ENCODE data around the gene USP9X. TPM values are rescaled to one million over a fixed set of nuclear protein-coding genes. Genes with fewer than 3 reads are reported as not detected.

USP9X gene
- total RNA-seq, 2 experiments from 2014 or later = 60.0 to 63.4 TPM

DNA sequence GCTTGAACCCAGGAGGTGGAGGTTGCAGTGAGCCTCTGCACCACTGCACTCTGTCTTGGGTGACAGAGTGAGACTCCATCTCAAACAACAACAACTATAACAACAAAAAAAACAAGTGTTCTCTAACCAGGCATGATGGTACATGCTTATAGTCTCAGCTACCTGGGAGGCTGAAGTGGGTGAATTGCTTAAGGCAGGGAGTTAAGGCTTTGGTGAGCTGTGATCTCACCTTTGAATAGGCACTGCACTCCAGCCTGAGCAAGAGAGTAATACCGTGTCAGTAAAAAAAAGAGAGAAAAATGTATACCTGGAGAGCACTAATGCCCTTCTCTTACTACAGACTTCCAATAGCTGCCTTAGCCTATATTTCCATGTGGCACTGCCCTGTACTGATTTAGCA, 18.9 kb upstream of the USP9X start:
- Mint-ChIP-seq H3K27ac (no peak overlapping the region), H3K4me3 (no peak overlapping the region), H3K9me3 (no peaks in the 10 kb centered on the region), H3K27me3 (ENCODE audit: low read depth) (no peaks in the 10 kb centered on the region), H3K36me3 (ENCODE audit: low read depth) (no peaks in the 10 kb centered on the region), H3K4me1 (ENCODE audit: low read depth) (no peaks in the 10 kb centered on the region)
- intact Hi-C loops (cut with micrococcal nuclease) = no loop called here
- CTCF ChIA-PET = no interaction called here
- no peak for DNase-seq

DNA sequence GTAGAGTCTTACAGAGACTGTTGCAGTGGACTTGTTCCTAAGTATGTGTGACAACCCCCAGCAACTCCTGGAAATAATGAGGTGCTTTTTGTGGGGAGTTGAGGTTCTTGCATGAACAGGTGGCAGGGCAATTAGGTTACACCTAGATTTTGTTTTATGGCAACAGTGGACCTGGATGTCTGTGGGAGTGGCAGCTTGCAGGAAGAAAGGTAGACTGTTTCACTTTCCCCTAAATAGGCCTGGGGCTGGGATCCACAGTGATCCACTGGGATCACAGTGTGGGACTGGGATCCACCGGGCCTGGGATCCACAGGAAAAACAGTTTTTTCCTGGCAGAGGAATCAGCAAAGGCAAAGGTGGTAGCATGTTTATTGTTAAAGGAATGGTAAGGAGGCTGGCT, 18.3 kb upstream of the USP9X start:
- no peaks in the 10 kb centered on the region for H3K27me3 Mint-ChIP-seq (ENCODE audit: low read depth)
- DNase-seq = no peak
- H3K36me3 Mint-ChIP-seq (ENCODE audit: low read depth) = no peaks in the 10 kb centered on the region
- H3K27ac Mint-ChIP-seq = no peak overlapping the region
- no peak overlapping the region for H3K4me3 Mint-ChIP-seq
- intact Hi-C loops (cut with micrococcal nuclease) = no loop called here
- CTCF ChIA-PET = no interaction called here
- H3K4me1 Mint-ChIP-seq (ENCODE audit: low read depth) = no peaks in the 10 kb centered on the region
- H3K9me3 Mint-ChIP-seq = no peaks in the 10 kb centered on the region

DNA sequence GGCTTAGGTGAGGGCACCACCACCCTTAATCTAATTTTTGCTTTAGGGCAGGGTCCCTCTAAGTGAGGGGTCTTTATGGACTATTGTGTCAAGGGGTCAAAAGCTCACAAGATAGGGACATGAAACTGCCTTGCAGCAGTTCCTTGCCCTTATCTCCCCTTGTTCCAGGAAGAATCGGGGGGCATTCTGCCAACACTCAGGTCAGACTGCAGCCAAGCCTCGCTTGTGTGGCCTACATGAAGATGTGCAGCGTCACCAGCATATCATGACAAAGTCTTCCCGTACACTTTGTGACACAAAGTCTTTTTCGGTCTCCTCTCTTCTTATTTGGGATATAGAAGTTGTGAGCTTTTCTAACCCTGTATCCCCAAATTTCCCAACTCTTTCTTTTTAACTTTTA, 17.5 kb upstream of the USP9X start:
- H3K4me1 Mint-ChIP-seq (ENCODE audit: low read depth) = no peaks in the 10 kb centered on the region
- CTCF ChIA-PET = no interaction called here
- H3K9me3 Mint-ChIP-seq = no peaks in the 10 kb centered on the region
- no peaks in the 10 kb centered on the region for H3K27me3 Mint-ChIP-seq (ENCODE audit: low read depth)
- intact Hi-C loops (cut with micrococcal nuclease) = no loop called here
- no peak overlapping the region for H3K27ac Mint-ChIP-seq
- no peak for DNase-seq
- no peak overlapping the region for H3K4me3 Mint-ChIP-seq
- no peaks in the 10 kb centered on the region for H3K36me3 Mint-ChIP-seq (ENCODE audit: low read depth)

DNA sequence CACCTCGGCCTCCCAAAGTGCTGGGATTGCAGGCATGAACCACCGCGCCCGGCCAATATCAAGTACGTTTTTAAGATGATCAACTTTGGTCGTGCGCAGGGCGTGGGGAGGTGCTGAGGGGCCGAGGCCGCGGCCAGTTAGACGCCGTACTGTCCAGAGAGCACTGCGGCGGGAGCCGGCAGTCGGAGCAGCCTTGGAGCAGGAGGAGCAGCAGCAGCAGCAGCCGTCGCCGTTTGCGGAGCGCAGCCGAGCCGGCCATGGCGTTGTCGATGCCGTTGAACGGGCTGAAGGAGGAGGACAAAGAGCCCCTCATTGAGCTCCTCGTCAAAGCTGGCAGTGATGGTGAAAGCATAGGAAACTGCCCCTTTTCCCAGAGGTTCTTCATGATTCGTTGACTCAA, 8.5 kb upstream of the USP9X start:
- intact Hi-C loops (cut with micrococcal nuclease) = no loop called here
- H3K4me1 Mint-ChIP-seq (ENCODE audit: low read depth) = peaks cover 4% of the 10 kb centered on the region
- H3K4me3 Mint-ChIP-seq = no peak overlapping the region
- CTCF ChIA-PET = no interaction called here
- no peak overlapping the region for H3K27ac Mint-ChIP-seq
- H3K9me3 Mint-ChIP-seq = no peaks in the 10 kb centered on the region
- no peaks in the 10 kb centered on the region for H3K36me3 Mint-ChIP-seq (ENCODE audit: low read depth)
- no peaks in the 10 kb centered on the region for H3K27me3 Mint-ChIP-seq (ENCODE audit: low read depth)
- no peak for DNase-seq

DNA sequence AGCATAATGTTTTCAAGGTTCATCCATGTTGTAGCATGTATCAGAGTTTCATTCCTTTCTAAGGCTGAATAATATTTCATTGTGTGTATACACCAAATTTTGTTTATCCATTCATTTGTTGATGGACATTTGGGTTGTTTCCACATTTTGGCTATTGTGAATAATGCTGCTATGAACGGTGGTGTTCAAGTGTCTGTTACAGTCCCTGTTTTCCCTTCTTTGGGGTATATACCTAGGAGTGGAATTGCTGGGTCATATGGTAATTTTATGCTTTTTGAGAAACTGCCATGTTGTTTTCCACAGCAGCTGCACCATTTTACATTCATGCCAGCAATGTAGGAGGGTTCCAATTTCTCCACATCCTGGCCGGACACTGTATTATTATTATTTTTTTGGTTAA, 3.4 kb upstream of the USP9X start:
- DNase-seq = no peak
- H3K36me3 Mint-ChIP-seq (ENCODE audit: low read depth) = peaks cover 3% of the 10 kb centered on the region
- no peaks in the 10 kb centered on the region for H3K9me3 Mint-ChIP-seq
- CTCF ChIA-PET = no interaction called here
- no peaks in the 10 kb centered on the region for H3K27me3 Mint-ChIP-seq (ENCODE audit: low read depth)
- peaks cover 8% of the 10 kb centered on the region for H3K4me1 Mint-ChIP-seq (ENCODE audit: low read depth)
- intact Hi-C loops (cut with micrococcal nuclease) = loop anchor here (10.0 kb wide), 2 partner anchors 843 to 907 kb away; partner anchors contain the start of gene CASK
- H3K4me3 Mint-ChIP-seq = no peak overlapping the region
- H3K27ac Mint-ChIP-seq = no peak overlapping the region

DNA sequence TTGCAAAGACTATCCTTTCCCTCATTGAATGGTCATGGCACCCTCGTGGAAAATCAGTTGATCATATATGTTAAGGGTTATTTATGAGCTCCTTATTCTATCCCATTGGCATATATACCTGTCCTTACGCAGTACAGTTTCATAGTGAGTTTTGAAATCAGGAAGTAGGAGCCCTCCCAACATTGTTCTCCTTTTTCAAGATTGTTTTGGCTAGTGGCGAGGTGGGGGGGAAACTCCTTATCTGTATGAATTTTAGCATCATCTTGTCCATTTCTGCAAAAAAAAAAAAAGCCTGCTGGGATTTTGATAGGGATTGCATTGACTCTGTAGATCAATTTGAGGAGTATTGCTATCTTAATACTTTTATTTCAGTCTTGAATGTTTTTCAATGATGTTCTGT, 2.5 kb upstream of the USP9X start:
- Mint-ChIP-seq H3K4me3 (no peak overlapping the region), H3K9me3 (no peaks in the 10 kb centered on the region), H3K27me3 (ENCODE audit: low read depth) (no peaks in the 10 kb centered on the region), H3K27ac (no peak overlapping the region), H3K36me3 (ENCODE audit: low read depth) (peaks cover 4% of the 10 kb centered on the region), H3K4me1 (ENCODE audit: low read depth) (peaks cover 10% of the 10 kb centered on the region)
- DNase-seq = no peak
- intact Hi-C loops (cut with micrococcal nuclease) = loop anchor here (10.0 kb wide), 2 partner anchors 842 to 908 kb away; partner anchors contain the start of gene CASK
- CTCF ChIA-PET = no interaction called here

DNA sequence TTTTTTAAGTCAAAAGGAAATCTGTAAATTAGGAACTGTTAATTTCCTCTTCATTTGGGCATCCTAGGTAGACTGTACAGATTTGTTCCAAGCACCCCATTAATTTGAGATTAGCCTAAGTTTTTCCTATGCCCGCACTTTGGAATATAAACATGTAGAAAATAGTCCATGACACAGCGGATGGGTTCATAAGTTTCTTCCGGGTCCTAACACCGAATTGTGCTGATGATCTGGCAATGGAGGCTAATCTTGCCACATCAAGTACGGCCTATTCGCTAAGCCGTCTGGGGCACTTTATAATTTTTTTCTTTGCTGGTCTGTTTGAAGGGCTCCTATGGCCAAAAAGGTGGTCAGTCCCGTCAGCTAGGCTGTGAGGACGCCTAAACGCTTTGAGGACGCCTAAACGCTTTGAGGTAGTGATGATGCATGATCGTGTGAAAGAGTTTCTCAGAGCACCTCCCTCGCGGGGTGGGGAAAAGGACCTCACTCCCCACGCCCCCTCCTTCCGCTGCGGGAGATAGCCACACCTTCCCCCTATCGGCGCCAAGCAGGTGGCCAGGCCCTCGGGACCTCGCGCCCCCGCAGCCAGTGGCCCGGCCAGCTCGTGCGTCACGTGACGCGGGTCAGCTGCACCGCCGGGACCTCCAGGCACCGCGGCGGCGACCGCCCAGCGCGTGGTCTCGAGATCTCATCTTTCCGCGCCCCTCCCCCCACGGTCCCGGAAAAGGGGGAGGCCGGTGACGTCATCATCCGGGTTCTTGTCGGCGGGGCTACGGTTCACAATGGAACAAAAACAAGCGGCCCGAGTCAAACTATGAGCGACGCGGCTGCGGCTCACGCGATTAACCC, 977 bp upstream of the USP9X start:
- intact Hi-C loops (cut with micrococcal nuclease) = loop anchor here (1.0 to 10.0 kb wide), 9 partner anchors 33 to 909 kb away; partner anchors contain the start of genes CASK and CXorf38
- peak; percentile 96 for DNase-seq
- peak overlapping the region; percentile 100 for H3K27ac Mint-ChIP-seq
- CTCF ChIA-PET = interaction anchor here (1.2 kb wide), 1 partner anchor 33 kb away, joined by 3 read pairs; no protein-coding TSS in a partner anchor
- no peaks in the 10 kb centered on the region for H3K9me3 Mint-ChIP-seq
- H3K27me3 Mint-ChIP-seq (ENCODE audit: low read depth) = no peaks in the 10 kb centered on the region
- H3K36me3 Mint-ChIP-seq (ENCODE audit: low read depth) = peaks cover 10% of the 10 kb centered on the region
- H3K4me1 Mint-ChIP-seq (ENCODE audit: low read depth) = peaks cover 22% of the 10 kb centered on the region
- peak overlapping the region; percentile 89 for H3K4me3 Mint-ChIP-seq

DNA sequence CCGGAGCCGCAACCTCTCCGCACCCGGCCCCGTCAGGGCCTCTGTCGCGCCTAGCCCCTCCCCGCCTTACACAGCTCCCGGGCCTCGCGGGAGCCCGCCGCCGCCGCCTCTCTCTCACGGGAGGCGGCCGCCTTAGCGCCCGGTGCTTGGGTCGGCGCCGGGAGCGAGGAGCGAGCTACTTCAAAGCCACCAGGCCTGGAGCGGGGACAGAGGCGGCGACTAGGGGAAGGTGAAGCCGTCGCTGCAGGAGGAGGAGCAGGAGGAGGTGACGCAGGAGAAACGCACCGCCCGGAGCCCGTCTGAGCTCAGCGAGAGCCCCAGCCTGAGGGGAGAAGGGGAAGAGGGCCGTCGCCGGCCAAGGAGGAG, 250 bp downstream of the USP9X start:
- peak; percentile 61 for DNase-seq
- Mint-ChIP-seq H3K4me1 (ENCODE audit: low read depth) (peaks cover 27% of the 10 kb centered on the region), H3K4me3 (peak overlapping the region; percentile 89), H3K36me3 (ENCODE audit: low read depth) (peaks cover 10% of the 10 kb centered on the region), H3K27ac (peak overlapping the region; percentile 100), H3K27me3 (ENCODE audit: low read depth) (no peaks in the 10 kb centered on the region), H3K9me3 (no peaks in the 10 kb centered on the region)
- CTCF ChIA-PET = interaction anchor here (1.2 kb wide), 1 partner anchor 31 kb away, joined by 3 read pairs; no protein-coding TSS in a partner anchor
- intact Hi-C loops (cut with micrococcal nuclease) = loop anchor here (1.0 to 10.0 kb wide), 7 partner anchors 31 to 911 kb away; partner anchors contain the start of genes ATP6AP2, CASK and MED14

DNA sequence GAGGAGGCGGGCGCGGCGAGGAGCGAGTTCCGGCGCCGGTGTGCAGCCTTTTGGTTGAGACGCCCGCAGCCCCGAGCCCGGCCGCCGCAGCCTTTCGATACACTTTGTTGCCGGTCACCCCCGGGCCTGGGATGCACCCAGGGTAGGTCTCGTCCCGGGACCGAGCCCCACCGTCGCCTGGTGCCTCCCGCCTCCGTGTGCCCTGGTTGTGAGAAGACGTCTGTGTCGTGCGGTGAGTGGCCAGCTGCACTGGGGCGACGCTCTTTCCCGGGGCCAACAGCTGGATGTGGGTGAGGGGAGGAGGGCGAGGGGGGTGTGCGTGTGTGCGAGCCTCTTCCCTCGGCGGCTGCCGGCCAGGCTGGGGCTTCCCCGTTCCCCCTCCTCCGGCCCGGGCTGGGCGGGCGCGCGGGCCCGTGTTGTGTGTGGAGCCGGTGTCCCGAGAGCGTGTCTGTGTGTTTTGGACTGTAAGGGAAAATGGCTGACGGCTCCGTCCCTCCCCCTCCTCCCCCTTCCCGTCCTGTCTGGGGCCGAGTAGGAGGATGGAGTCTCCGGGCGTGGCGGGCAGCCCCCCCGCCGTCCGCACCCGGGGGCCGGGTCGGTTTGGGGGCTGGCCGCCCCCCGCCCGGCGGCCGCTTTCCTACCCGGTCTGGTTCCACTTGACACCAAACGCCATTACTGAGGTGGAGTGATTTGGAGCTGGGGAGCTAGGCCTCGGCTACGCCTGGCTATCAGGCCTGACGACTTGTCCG, 807 bp downstream of the USP9X start:
- H3K36me3 Mint-ChIP-seq (ENCODE audit: low read depth) = peaks cover 10% of the 10 kb centered on the region
- peaks cover 30% of the 10 kb centered on the region for H3K4me1 Mint-ChIP-seq (ENCODE audit: low read depth)
- intact Hi-C loops (cut with micrococcal nuclease) = loop anchor here (1.0 to 10.0 kb wide), 7 partner anchors 31 to 911 kb away; partner anchors contain the start of genes ATP6AP2, CASK and MED14
- DNase-seq = peak; percentile 49
- H3K9me3 Mint-ChIP-seq = no peaks in the 10 kb centered on the region
- H3K4me3 Mint-ChIP-seq = peak overlapping the region; percentile 89
- CTCF ChIA-PET = no interaction called here
- H3K27me3 Mint-ChIP-seq (ENCODE audit: low read depth) = no peaks in the 10 kb centered on the region
- peak overlapping the region; percentile 100 for H3K27ac Mint-ChIP-seq

DNA sequence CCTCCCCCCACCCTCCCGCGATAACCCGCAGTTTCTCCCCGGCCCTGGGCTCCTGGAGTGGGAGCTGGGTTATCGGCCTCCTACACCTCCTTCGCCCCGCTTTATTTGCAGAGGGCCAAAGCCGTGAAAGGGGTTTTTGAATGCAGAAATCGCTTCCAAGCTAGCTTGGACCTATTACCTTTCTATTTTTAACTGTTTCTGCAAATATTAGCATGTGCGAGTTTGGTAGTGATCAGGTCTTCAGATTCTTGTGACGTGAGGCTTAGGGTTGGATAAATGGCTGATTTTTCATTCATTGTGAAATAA, 1.3 kb downstream of the USP9X start:
- intact Hi-C loops (cut with micrococcal nuclease) = loop anchor here (10.0 kb wide), 2 partner anchors 838 to 912 kb away; partner anchors contain the start of gene CASK
- H3K4me3 Mint-ChIP-seq = peak overlapping the region; percentile 89
- peaks cover 35% of the 10 kb centered on the region for H3K4me1 Mint-ChIP-seq (ENCODE audit: low read depth)
- peak; percentile 52 for DNase-seq
- H3K36me3 Mint-ChIP-seq (ENCODE audit: low read depth) = peaks cover 10% of the 10 kb centered on the region
- no peaks in the 10 kb centered on the region for H3K9me3 Mint-ChIP-seq
- peak overlapping the region; percentile 86 for H3K27ac Mint-ChIP-seq
- CTCF ChIA-PET = no interaction called here
- no peaks in the 10 kb centered on the region for H3K27me3 Mint-ChIP-seq (ENCODE audit: low read depth)

DNA sequence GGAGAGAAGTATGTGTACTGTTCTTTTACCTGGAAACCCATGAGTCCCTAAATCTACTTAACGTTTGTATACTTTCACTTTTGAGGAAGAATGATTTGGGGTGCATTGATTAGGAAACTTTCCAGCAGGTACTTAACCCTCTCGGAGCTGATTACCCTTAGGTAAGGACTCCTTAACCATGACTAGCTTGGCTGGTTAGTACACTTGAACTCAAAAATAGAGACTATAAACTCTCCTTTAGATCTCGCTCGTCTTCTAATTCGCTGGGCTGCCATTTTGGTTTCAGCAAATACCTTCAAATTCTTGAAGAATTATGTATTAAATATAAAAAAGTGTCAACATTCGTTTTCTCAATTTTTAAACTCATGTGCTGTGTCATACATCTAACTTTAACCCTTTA, 2.0 kb downstream of the USP9X start:
- H3K4me3 Mint-ChIP-seq = peak overlapping the region; percentile 89

DNA sequence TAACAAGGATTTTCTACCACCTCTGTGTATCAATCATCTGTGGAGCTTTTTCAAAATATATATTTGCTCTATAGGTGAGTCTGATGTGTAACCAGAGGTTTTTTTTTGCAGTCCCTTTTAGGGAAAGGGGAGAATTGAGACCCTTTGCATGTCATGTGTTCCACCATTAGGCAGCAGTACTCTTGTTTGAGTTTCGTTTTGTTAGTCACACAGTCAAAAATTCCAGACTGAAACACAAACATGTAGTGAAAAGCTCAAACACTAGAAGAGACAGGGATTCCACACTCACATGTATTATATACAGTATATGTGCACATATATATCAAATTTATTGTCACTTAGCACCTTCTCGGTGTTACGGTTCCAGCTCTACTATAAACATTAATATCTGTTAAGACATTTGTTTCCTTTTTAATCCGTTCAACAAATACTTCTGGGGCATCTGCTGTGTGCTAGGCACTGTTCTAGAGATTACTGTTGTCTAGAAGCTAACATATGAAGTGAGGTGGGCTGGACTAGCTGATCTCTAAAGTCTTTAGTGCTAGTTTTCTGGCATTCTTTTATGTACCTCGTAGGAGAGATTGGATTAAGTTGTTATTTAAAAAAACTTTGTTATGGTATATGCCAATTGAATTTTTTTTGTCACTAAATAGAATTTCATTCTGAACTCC, 5.5 kb downstream of the USP9X start:
- intact Hi-C loops (cut with micrococcal nuclease) = no loop called here
- H3K27me3 Mint-ChIP-seq (ENCODE audit: low read depth) = no peaks in the 10 kb centered on the region

More for the DNA sequence above, 2.0 kb downstream of the USP9X start:
- CTCF ChIA-PET = interaction anchor here (1.5 kb wide), 1 partner anchor 209 kb away, joined by 3 read pairs; no protein-coding TSS in a partner anchor
- intact Hi-C loops (cut with micrococcal nuclease) = loop anchor here (10.0 kb wide), 2 partner anchors 838 to 912 kb away; partner anchors contain the start of gene CASK
- Mint-ChIP-seq H3K27me3 (ENCODE audit: low read depth) (no peaks in the 10 kb centered on the region), H3K27ac (peak overlapping the region; percentile 86), H3K9me3 (no peaks in the 10 kb centered on the region), H3K4me1 (ENCODE audit: low read depth) (peaks cover 42% of the 10 kb centered on the region), H3K36me3 (ENCODE audit: low read depth) (peaks cover 10% of the 10 kb centered on the region)
- no peak for DNase-seq

More for the DNA sequence above, 5.5 kb downstream of the USP9X start:
- DNase-seq = no peak
- Mint-ChIP-seq H3K4me3 (no peak overlapping the region), H3K4me1 (ENCODE audit: low read depth) (peaks cover 68% of the 10 kb centered on the region), H3K9me3 (no peaks in the 10 kb centered on the region), H3K36me3 (ENCODE audit: low read depth) (peaks cover 11% of the 10 kb centered on the region), H3K27ac (no peak overlapping the region)
- CTCF ChIA-PET = interaction anchor here (0.6 to 1.3 kb wide), 2 partner anchors 24 to 145 kb away, joined by 3 to 7 read pairs; no protein-coding TSS in a partner anchor

Data from activated naive CD4-positive, alpha-beta T cell treated with anti-CD3 and anti-CD28 coated beads for 36 hours (primary cell).